ENCODE measurements around the gene PRSS56. TPM values are rescaled to one million over a fixed set of nuclear protein-coding genes. Genes with fewer than 3 reads are reported as not detected.
A peak's percentile ranks its signal among the peaks of the same experiment; 100 is the strongest.

PRSS56 gene
- total and polyA plus RNA-seq, 4 donors: not detected

GRCh38 chr2:232485757-232486557 lies 34.2 kb upstream of the PRSS56 start:
- Histone ChIP-seq H3K27ac (ENCODE audit: low read depth in 1 of 2, low read length in 2 of 2) (no peak overlapping the region), H3K9me3 (ENCODE audit: control insufficient read depth, low read length) (no peaks in the 10 kb centered on the region), H3K4me3 (ENCODE audit: low read length in 2 of 2) (no peak overlapping the region), H3K4me1 (ENCODE audit: control insufficient read depth in 1 of 2, insufficient read depth in 2 of 2, low read length in 2 of 2) (no peaks in the 10 kb centered on the region), H3K36me3 (ENCODE audit: control insufficient read depth in 1 of 2, insufficient read depth in 2 of 2, low read length in 1 of 2) (no peaks in the 10 kb centered on the region), H3K27me3 (ENCODE audit: control insufficient read depth in 1 of 2, insufficient read depth in 2 of 2, low read length in 1 of 2) (no peaks in the 10 kb centered on the region)
- 2% methylated on average over 109 to 111 of the region's 111 CpGs for WGBS, 2 donors
- peak in 1 of 2 donors; percentile 72 for DNase-seq
- no peak for ATAC-seq (ENCODE audit: low FRiP score)
- intact Hi-C loops (cut with DNase I): no loop called here

DNA sequence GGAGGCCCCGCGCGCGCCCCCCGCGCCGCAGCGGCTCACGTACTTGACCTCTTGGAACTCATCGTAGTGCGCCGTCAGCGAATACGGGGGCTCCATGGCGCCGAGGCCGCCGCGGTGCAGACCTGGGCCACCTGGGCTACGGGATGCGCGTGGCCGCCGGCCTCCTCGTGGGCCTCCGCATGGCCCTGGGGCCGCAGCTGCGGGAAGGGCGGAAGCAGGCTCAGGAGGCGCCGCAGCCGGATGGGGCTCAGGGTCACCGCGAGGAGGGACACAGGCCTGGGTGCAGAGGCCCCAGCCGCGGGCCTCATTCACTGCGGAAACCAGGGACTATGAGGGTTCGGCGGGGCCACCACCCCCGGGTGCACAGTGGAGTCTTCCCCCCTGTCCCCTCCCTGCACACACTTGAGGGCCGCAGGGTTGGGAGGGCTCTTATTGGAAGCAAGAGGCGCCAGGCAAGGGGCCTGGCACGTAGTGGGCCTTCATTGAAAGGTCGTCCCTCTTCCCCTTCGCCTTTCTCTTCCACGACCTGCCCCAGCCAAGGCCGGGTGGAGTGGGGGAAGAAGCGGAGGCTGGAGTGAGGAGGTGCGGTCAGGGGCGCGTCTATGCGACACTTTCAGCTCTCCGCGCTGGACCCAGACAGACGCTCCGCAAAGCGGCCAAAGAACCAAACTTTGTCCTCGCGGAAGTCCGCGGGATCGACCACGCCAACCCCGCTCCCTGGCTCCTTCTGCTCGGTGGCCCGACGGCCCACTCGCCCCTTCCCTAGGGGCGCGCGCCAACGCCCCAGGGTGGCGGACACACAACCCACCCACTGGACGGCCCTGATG lies 33.4 kb upstream of the PRSS56 start:
- ATAC-seq (ENCODE audit: low FRiP score) (no peak), DNase-seq (peak in 1 of 2 donors; percentile 54)
- H3K4me1 ChIP-seq (ENCODE audit: control insufficient read depth in 1 of 2, insufficient read depth in 2 of 2, low read length in 2 of 2): no peaks in the 10 kb centered on the region
- H3K36me3 ChIP-seq (ENCODE audit: control insufficient read depth in 1 of 2, insufficient read depth in 2 of 2, low read length in 1 of 2): no peaks in the 10 kb centered on the region
- H3K9me3 ChIP-seq (ENCODE audit: control insufficient read depth, low read length): no peaks in the 10 kb centered on the region
- no peak overlapping the region for H3K27ac ChIP-seq (ENCODE audit: low read depth in 1 of 2, low read length in 2 of 2)
- 3% methylated on average over 71 to 74 of the region's 74 CpGs for WGBS, 2 donors
- H3K27me3 ChIP-seq (ENCODE audit: control insufficient read depth in 1 of 2, insufficient read depth in 2 of 2, low read length in 1 of 2): no peaks in the 10 kb centered on the region
- no peak overlapping the region for H3K4me3 ChIP-seq (ENCODE audit: low read length in 2 of 2)
- intact Hi-C loops (cut with DNase I): no loop called here

DNA sequence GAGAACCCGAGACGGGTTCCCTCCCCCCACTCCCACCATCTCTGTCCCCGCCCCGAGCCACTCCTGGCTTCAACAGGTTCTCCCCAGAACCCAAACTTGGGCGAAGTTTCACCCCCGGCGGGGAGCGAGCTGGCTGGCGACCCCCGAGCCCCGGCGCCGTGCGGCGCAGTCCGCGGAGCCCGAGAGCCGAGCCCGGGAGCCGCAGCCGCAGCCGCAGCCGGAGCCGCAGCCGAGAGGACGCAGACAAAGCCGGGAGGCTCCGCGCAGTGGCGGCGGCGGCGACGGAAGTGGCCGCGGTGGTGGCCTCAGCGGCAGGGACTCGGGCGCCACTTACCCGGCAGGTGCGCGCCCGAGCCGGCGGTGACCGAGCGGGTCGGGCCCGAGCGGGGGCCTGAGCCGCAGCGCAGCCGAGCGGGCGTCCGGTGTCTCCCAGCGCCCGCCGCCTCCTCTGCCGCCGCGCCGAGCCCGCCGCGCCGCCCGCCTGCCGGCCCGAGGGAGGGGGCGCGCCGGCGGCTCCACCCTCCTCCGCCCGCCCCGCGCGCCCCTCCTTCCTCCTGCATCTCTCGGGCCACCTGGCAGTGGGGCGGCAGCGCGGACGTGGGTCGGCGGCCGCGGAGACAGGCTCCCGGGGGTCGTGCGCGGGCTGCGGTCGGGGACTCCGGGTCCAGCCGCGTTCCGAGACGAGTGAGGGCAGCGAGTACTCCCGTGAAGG lies 32.6 kb upstream of the PRSS56 start, which contains the start of gene ECEL1:
Gene ECEL1 (minus strand): TSS at position 450 of the 712 bp plus-strand sequence. CDS start 1,181 bp downstream, outside the sequence.
- H3K27me3 ChIP-seq (ENCODE audit: control insufficient read depth in 1 of 2, insufficient read depth in 2 of 2, low read length in 1 of 2): no peaks in the 10 kb centered on the region
- ATAC-seq (ENCODE audit: low FRiP score) (no peak), DNase-seq (peak; percentile 37 to 71)
- no peak within 1 kb of the TSS for H3K27ac ChIP-seq (ENCODE audit: low read depth in 1 of 2, low read length in 2 of 2)
- H3K4me3 ChIP-seq (ENCODE audit: low read length in 2 of 2): no peak within 1 kb of the TSS
- no peaks in the 10 kb centered on the region for H3K36me3 ChIP-seq (ENCODE audit: control insufficient read depth in 1 of 2, insufficient read depth in 2 of 2, low read length in 1 of 2)
- no peaks in the 10 kb centered on the region for H3K9me3 ChIP-seq (ENCODE audit: control insufficient read depth, low read length)
- H3K4me1 ChIP-seq (ENCODE audit: control insufficient read depth in 1 of 2, insufficient read depth in 2 of 2, low read length in 2 of 2): no peaks in the 10 kb centered on the region
- intact Hi-C loops (cut with DNase I): no loop called here
- 3 to 5% methylated on average over 55 to 102 of the region's 102 CpGs for WGBS, 2 donors

- Histone ChIP-seq H3K27me3 (ENCODE audit: control insufficient read depth in 1 of 2, insufficient read depth in 2 of 2, low read length in 1 of 2) (no peaks in the 10 kb centered on the region), H3K36me3 (ENCODE audit: control insufficient read depth in 1 of 2, insufficient read depth in 2 of 2, low read length in 1 of 2) (no peaks in the 10 kb centered on the region), H3K4me1 (ENCODE audit: control insufficient read depth in 1 of 2, insufficient read depth in 2 of 2, low read length in 2 of 2) (no peaks in the 10 kb centered on the region), H3K4me3 (ENCODE audit: low read length in 2 of 2) (no peak overlapping the region), H3K27ac (ENCODE audit: low read depth in 1 of 2, low read length in 2 of 2) (no peak overlapping the region), H3K9me3 (ENCODE audit: control insufficient read depth, low read length) (no peaks in the 10 kb centered on the region)
- 66 to 68% methylated on average over 16 of the region's 16 CpGs for WGBS, 2 donors
- peak; percentile 29 to 72 for DNase-seq
- intact Hi-C loops (cut with DNase I): no loop called here
- ATAC-seq (ENCODE audit: low FRiP score): no peak
These were observed 32.0 kb upstream of the PRSS56 start for GRCh38 chr2:232488097-232488711.

GRCh38 chr2:232488721-232489300 lies 31.4 kb upstream of the PRSS56 start:
- H3K27me3 ChIP-seq (ENCODE audit: control insufficient read depth in 1 of 2, insufficient read depth in 2 of 2, low read length in 1 of 2): no peaks in the 10 kb centered on the region
- no peaks in the 10 kb centered on the region for H3K9me3 ChIP-seq (ENCODE audit: control insufficient read depth, low read length)
- no peak overlapping the region for H3K27ac ChIP-seq (ENCODE audit: low read depth in 1 of 2, low read length in 2 of 2)
- no peak for ATAC-seq (ENCODE audit: low FRiP score)
- no peaks in the 10 kb centered on the region for H3K4me1 ChIP-seq (ENCODE audit: control insufficient read depth in 1 of 2, insufficient read depth in 2 of 2, low read length in 2 of 2)
- WGBS, 2 donors: 88 to 94% methylated on average over 5 of the region's 5 CpGs
- DNase-seq: peak; percentile 26 to 62
- intact Hi-C loops (cut with DNase I): no loop called here
- no peak overlapping the region for H3K4me3 ChIP-seq (ENCODE audit: low read length in 2 of 2)
- no peaks in the 10 kb centered on the region for H3K36me3 ChIP-seq (ENCODE audit: control insufficient read depth in 1 of 2, insufficient read depth in 2 of 2, low read length in 1 of 2)

GRCh38 chr2:232489516-232490220 lies 30.5 kb upstream of the PRSS56 start:
- DNase-seq (peak; percentile 16 to 57), ATAC-seq (ENCODE audit: low FRiP score) (no peak)
- Histone ChIP-seq H3K36me3 (ENCODE audit: control insufficient read depth in 1 of 2, insufficient read depth in 2 of 2, low read length in 1 of 2) (no peaks in the 10 kb centered on the region), H3K4me3 (ENCODE audit: low read length in 2 of 2) (no peak overlapping the region), H3K9me3 (ENCODE audit: control insufficient read depth, low read length) (no peaks in the 10 kb centered on the region), H3K4me1 (ENCODE audit: control insufficient read depth in 1 of 2, insufficient read depth in 2 of 2, low read length in 2 of 2) (no peaks in the 10 kb centered on the region), H3K27me3 (ENCODE audit: control insufficient read depth in 1 of 2, insufficient read depth in 2 of 2, low read length in 1 of 2) (no peaks in the 10 kb centered on the region), H3K27ac (ENCODE audit: low read depth in 1 of 2, low read length in 2 of 2) (no peak overlapping the region)
- WGBS, 2 donors: 79 to 84% methylated on average over 9 of the region's 9 CpGs
- intact Hi-C loops (cut with DNase I): no loop called here

DNA sequence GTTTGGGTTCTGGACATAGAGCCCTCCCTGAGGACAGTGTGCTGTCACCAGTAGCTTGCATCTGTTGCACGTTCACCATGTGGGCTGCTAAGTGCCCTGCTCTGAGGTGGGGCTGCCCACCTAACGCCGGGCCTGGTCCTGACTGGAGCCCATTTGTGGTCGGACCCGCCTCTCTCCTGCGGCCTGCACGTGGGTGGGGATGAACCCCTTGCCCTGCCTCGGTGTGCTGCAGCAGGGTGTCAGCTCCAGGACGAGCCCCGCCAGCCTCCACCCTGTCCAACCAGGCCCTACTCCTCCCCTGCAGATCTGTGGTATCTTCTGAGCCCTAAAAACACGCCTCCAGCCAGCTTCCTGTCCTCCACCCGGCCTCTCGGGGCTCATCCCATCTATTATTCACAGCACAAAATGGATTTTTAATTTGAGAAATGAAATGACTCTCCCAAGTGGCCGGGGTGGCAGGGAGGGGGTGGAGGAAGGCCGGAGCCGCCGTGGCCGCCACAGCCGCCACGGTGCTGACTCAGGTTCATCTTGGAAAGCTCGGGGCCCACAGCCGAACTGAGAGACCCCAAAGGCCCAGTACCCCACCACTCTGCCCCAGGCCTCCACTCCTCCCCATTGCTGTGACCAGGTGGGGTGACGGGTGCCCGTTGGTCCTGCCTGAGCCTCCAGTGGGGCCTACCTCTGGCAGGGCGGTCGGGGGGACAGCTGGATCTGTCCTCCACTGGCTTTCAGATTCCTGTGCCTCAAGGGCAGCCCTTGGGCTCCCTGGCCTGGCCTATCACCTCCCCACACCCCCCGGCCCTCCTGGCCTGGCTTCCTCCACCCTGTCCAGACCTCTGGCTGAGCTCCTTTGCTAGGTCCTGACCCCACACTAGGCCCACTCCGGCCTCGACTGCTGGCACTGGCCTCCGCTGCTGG lies 29.7 kb upstream of the PRSS56 start:
- intact Hi-C loops (cut with DNase I): no loop called here
- Histone ChIP-seq H3K4me1 (ENCODE audit: control insufficient read depth in 1 of 2, insufficient read depth in 2 of 2, low read length in 2 of 2) (no peaks in the 10 kb centered on the region), H3K9me3 (ENCODE audit: control insufficient read depth, low read length) (no peaks in the 10 kb centered on the region), H3K27ac (ENCODE audit: low read depth in 1 of 2, low read length in 2 of 2) (no peak overlapping the region), H3K4me3 (ENCODE audit: low read length in 2 of 2) (no peak overlapping the region), H3K36me3 (ENCODE audit: control insufficient read depth in 1 of 2, insufficient read depth in 2 of 2, low read length in 1 of 2) (no peaks in the 10 kb centered on the region), H3K27me3 (ENCODE audit: control insufficient read depth in 1 of 2, insufficient read depth in 2 of 2, low read length in 1 of 2) (no peaks in the 10 kb centered on the region)
- WGBS, 2 donors: 91 to 93% methylated on average over 30 of the region's 30 CpGs
- DNase-seq (peak; percentile 35 to 72), ATAC-seq (ENCODE audit: low FRiP score) (peak; percentile 12)
